Measurements from ENCODE around the gene HUNK. TPM values are rescaled to one million over a fixed set of nuclear protein-coding genes. Genes with fewer than 3 reads are reported as not detected.

Gene HUNK
- total RNA-seq, 1 donor from 2014 or later = 1.9 TPM

- no peaks in the 10 kb centered on the region for H3K27me3 ChIP-seq (ENCODE audit: low read depth)
- no peak for DNase-seq
- H3K4me3 ChIP-seq = no peak overlapping the region
- no peaks in the 10 kb centered on the region for H3K36me3 ChIP-seq
- TF ChIP-seq CTCF (IDR thresholded peaks at IDR 0.05) = no peak
- no peaks in the 10 kb centered on the region for H3K9me3 ChIP-seq
- no peak overlapping the region for H3K27ac ChIP-seq
- intact Hi-C loops (cut with DNase I) = no loop called here
- ATAC-seq = no peak
- H3K4me1 ChIP-seq = no peaks in the 10 kb centered on the region
These were observed 121.3 kb downstream of the HUNK start for GRCh38 chr21:31993826-31994825.

GRCh38 chr21:31997191-31997590 is 124.4 kb downstream of the HUNK start:
- H3K36me3 ChIP-seq = no peaks in the 10 kb centered on the region
- H3K4me3 ChIP-seq = no peak overlapping the region
- no peaks in the 10 kb centered on the region for H3K27me3 ChIP-seq (ENCODE audit: low read depth)
- H3K9me3 ChIP-seq = no peaks in the 10 kb centered on the region
- ATAC-seq = no peak
- H3K4me1 ChIP-seq = no peaks in the 10 kb centered on the region
- no peak for DNase-seq
- no peak for TF ChIP-seq CTCF (IDR thresholded peaks at IDR 0.05)
- intact Hi-C loops (cut with DNase I) = no loop called here
- no peak overlapping the region for H3K27ac ChIP-seq

GRCh38 chr21:31999810-32000468 is 127.1 kb downstream of the HUNK start:
- H3K4me3 ChIP-seq = no peak overlapping the region
- no peaks in the 10 kb centered on the region for H3K27me3 ChIP-seq (ENCODE audit: low read depth)
- H3K36me3 ChIP-seq = no peaks in the 10 kb centered on the region
- DNase-seq = no peak
- no peak for TF ChIP-seq CTCF (IDR thresholded peaks at IDR 0.05)
- no peak overlapping the region for H3K27ac ChIP-seq
- H3K4me1 ChIP-seq = no peaks in the 10 kb centered on the region
- intact Hi-C loops (cut with DNase I) = no loop called here
- no peak for ATAC-seq
- H3K9me3 ChIP-seq = no peaks in the 10 kb centered on the region

- Histone ChIP-seq H3K36me3 (no peaks in the 10 kb centered on the region), H3K27ac (no peak overlapping the region), H3K4me3 (no peak overlapping the region), H3K9me3 (no peaks in the 10 kb centered on the region), H3K27me3 (ENCODE audit: low read depth) (no peaks in the 10 kb centered on the region), H3K4me1 (no peaks in the 10 kb centered on the region)
- no peak for TF ChIP-seq CTCF (IDR thresholded peaks at IDR 0.05)
- ATAC-seq = no peak
- intact Hi-C loops (cut with DNase I) = no loop called here
- no peak for DNase-seq
These were observed 128.6 kb downstream of the HUNK start for GRCh38 chr21:32001390-32001789.

GRCh38 chr21:32003411-32003810 is 130.6 kb downstream of the HUNK start:
- H3K4me1 ChIP-seq = no peaks in the 10 kb centered on the region
- no peak overlapping the region for H3K4me3 ChIP-seq
- no peaks in the 10 kb centered on the region for H3K36me3 ChIP-seq
- no peaks in the 10 kb centered on the region for H3K9me3 ChIP-seq
- TF ChIP-seq CTCF (IDR thresholded peaks at IDR 0.05) = no peak
- DNase-seq (no peak), ATAC-seq (no peak)
- H3K27ac ChIP-seq = no peak overlapping the region
- no peaks in the 10 kb centered on the region for H3K27me3 ChIP-seq (ENCODE audit: low read depth)
- intact Hi-C loops (cut with DNase I) = no loop called here
